Fibroblast of lung (primary cell): ENCODE measurements around the gene ABCB1. TPM values are rescaled to one million over a fixed set of nuclear protein-coding genes. Genes with fewer than 3 reads are reported as not detected.

ENCODE experiments used
- DNase-seq, 2 donors: peaks; one replicate each; pipeline versions ENCODE4 v3.0.0 to v3.0.0-alpha.2; 2010; ENCODE audit warnings: low read depth in 2 of 2
- H2AFZ ChIP-seq: 2 replicates; pipeline ENCODE4 v1.5.1; 2012; ENCODE audit warnings: low read length, control low read depth, inconsistent platforms
- H3K27ac ChIP-seq: 2 replicates; pipeline ENCODE4 v1.5.1; 2011; ENCODE audit warnings: low read length, control low read depth; ENCODE audit not compliant: insufficient read depth
- H3K27me3 ChIP-seq: 2 replicates; pipeline ENCODE4 v1.5.1; 2011; ENCODE audit warnings: mild to moderate bottlenecking, low read length; ENCODE audit not compliant: control insufficient read depth, insufficient read depth
- H3K36me3 ChIP-seq: 2 replicates; pipeline ENCODE4 v1.5.1; 2011; ENCODE audit warnings: low read length; ENCODE audit not compliant: control insufficient read depth, insufficient read depth
- H3K4me1 ChIP-seq: 2 replicates; pipeline ENCODE4 v1.5.1; 2011; ENCODE audit warnings: low read length; ENCODE audit not compliant: control insufficient read depth, insufficient read depth; ENCODE audit errors: extremely low read depth
- H3K4me2 ChIP-seq: 2 replicates; pipeline ENCODE4 v1.5.1; 2011; ENCODE audit warnings: low read length, control low read depth; ENCODE audit not compliant: insufficient read depth; ENCODE audit errors: extremely low read depth
- H3K4me3 ChIP-seq, 4 experiments: fragments of 200-600 bp in 1 of 4; sonication (generic) in 1 of 4; replicated peaks in 1 of 4; 2 replicates each; pipeline ENCODE4 v1.5.1; 2011 to 2016; ENCODE audit warnings: low read length in 4 of 4, low read depth in 3 of 4, mild to moderate bottlenecking in 3 of 4, control low read depth in 2 of 4, inconsistent platforms in 1 of 4, mixed read lengths in 1 of 4; ENCODE audit not compliant: insufficient read depth in 1 of 4; ENCODE audit errors: control extremely low read depth in 1 of 4
- H3K79me2 ChIP-seq: 2 replicates; pipeline ENCODE4 v1.5.1; 2012; ENCODE audit warnings: mild to moderate bottlenecking, low read length, inconsistent platforms; ENCODE audit not compliant: control insufficient read depth, insufficient read depth
- H3K9ac ChIP-seq: 2 replicates; pipeline ENCODE4 v1.5.1; 2011; ENCODE audit warnings: mild to moderate bottlenecking, low read length, control low read depth; ENCODE audit not compliant: insufficient read depth
- H3K9me3 ChIP-seq: 2 replicates; pipeline ENCODE4 v1.5.1; 2012; ENCODE audit warnings: low read depth, low read length; ENCODE audit not compliant: control insufficient read depth, insufficient read depth
- H4K20me1 ChIP-seq: 2 replicates; pipeline ENCODE4 v1.5.1; 2011; ENCODE audit warnings: low read length; ENCODE audit not compliant: control insufficient read depth, insufficient read depth; ENCODE audit errors: extremely low read depth
- EZH2 ChIP-seq: IDR thresholded peaks from 2 replicates; pipeline ENCODE4 v1.5.1; 2012; ENCODE audit warnings: low read length, control low read depth, mild to moderate bottlenecking; ENCODE audit errors: missing control alignments
- polyA plus RNA-seq, 2 donors: library from polyadenylated mRNA; depleted of rRNA in 1 of 2; stranded (reverse) in 1 of 2; unstranded in 1 of 2; fragments of >200 nt; gene quantifications; 2 replicates each; pipeline ENCODE4 v1.2.1, GENCODE V29; 2011 to 2012; ENCODE audit warnings: missing spikeins in 1 of 2
- total RNA-seq: library from RNA; depleted of rRNA; stranded (reverse); fragments of >200 nt; gene quantifications from 2 replicates; pipeline ENCODE4 v1.2.1, GENCODE V29; 2014
- TF ChIP-seq, protein P1 (sequence below), 2 donors: IDR thresholded peaks in 1 of 2; conservative IDR thresholded peaks in 1 of 2; 1 replicate in 1 of 2; 2 replicates in 1 of 2; pipeline ENCODE4 v1.5.1; 2011 to 2012; ENCODE audit warnings: low read length in 2 of 2, control low read depth in 1 of 2, inconsistent platforms in 1 of 2, low read depth in 1 of 2, mild to moderate bottlenecking in 1 of 2

Gene ABCB1
- total and polyA plus RNA-seq, 2 donors (not counting 1 experiment from before 2014, with no cell fraction given): 1.1 to 4.8 TPM

DNA sequence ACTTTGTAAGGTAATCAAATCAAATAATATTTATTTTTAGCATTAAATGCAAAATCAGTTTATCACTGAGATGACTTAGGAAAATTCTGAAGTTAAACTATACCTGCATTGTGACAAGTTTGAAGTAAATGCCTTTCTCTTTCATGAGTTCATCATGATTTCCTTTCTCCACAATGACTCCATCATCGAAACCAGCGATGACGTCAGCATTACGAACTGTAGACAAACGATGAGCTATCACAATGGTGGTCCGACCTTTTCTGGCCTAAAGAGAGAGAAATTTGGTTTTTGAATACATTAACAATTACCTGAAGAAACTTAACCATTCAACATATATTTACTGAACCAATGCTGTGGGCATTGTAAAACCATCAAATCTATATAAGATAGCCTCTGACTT, 54.9 kb downstream of the ABCB1 start:
- H3K79me2 ChIP-seq: no peaks in the 10 kb centered on the region
- no peaks in the 10 kb centered on the region for H3K9me3 ChIP-seq
- no peak overlapping the region for H2AFZ ChIP-seq
- no peaks in the 10 kb centered on the region for H3K27me3 ChIP-seq
- H3K9ac ChIP-seq: no peak overlapping the region
- H3K4me1 ChIP-seq: no peaks in the 10 kb centered on the region
- TF ChIP-seq, protein P1, sequence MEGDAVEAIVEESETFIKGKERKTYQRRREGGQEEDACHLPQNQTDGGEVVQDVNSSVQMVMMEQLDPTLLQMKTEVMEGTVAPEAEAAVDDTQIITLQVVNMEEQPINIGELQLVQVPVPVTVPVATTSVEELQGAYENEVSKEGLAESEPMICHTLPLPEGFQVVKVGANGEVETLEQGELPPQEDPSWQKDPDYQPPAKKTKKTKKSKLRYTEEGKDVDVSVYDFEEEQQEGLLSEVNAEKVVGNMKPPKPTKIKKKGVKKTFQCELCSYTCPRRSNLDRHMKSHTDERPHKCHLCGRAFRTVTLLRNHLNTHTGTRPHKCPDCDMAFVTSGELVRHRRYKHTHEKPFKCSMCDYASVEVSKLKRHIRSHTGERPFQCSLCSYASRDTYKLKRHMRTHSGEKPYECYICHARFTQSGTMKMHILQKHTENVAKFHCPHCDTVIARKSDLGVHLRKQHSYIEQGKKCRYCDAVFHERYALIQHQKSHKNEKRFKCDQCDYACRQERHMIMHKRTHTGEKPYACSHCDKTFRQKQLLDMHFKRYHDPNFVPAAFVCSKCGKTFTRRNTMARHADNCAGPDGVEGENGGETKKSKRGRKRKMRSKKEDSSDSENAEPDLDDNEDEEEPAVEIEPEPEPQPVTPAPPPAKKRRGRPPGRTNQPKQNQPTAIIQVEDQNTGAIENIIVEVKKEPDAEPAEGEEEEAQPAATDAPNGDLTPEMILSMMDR (conservative IDR thresholded peaks at IDR 0.05 in 1 of 2, IDR thresholded peaks at IDR 0.05 in 1 of 2; ENCODE audit: low read depth in 1 of 2, low read length in 2 of 2): no peak
- no peak for TF ChIP-seq EZH2
- no peaks in the 10 kb centered on the region for H4K20me1 ChIP-seq
- H3K27ac ChIP-seq: no peak overlapping the region
- no peak overlapping the region for H3K4me3 ChIP-seq
- no peaks in the 10 kb centered on the region for H3K36me3 ChIP-seq
- no peak overlapping the region for H3K4me2 ChIP-seq
- DNase-seq: no peak

DNA sequence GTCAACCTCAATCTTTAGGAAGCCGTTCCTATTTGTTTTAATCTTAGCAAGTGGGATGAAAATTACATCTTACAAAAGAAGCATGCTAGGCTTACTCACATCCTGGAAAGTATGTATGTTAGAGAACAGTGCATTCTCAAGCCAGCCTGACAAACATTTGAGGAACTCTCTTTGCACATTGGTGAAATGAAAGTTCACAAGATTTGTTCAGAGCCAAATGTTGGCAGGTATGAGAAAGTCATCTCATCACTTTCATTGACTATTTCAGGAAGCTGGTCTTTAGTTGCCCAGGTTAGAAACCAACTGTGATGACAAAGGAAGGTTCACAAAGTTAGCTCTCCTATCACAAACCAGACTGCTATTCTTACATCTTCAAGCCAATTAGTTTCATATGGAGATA, 57.1 kb downstream of the ABCB1 start:
- Histone ChIP-seq H3K79me2 (no peaks in the 10 kb centered on the region), H3K36me3 (no peaks in the 10 kb centered on the region), H3K9ac (no peak overlapping the region), H3K9me3 (no peaks in the 10 kb centered on the region), H3K4me3 (no peak overlapping the region), H3K27me3 (no peaks in the 10 kb centered on the region), H3K4me1 (no peaks in the 10 kb centered on the region), H4K20me1 (no peaks in the 10 kb centered on the region), H2AFZ (no peak overlapping the region), H3K4me2 (no peak overlapping the region), H3K27ac (no peak overlapping the region)
- DNase-seq: peak in 1 of 2 donors; percentile 11
- TF ChIP-seq EZH2: no peak

DNA sequence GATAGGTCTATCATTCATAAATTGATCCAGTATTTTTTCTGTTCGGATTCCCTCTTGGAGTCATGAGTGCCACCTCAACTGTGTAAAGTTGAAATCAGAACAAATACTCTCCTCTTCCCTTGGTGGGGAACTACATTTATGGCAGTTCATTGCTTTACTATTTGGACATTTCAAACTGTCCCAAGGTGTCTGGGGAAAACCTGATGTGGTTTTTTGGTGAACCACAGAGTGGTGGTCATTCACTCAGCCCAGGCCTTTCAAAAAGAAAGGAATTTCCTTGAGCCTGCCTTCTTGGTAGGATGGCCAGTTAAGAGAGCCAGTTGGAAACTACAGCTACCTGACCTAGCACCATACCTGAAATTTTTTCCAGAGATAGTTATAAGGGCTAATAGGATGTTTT, 59.0 kb downstream of the ABCB1 start:
- H3K9me3 ChIP-seq: no peaks in the 10 kb centered on the region
- no peak for TF ChIP-seq EZH2
- TF ChIP-seq, protein P1 (conservative IDR thresholded peaks at IDR 0.05 in 1 of 2, IDR thresholded peaks at IDR 0.05 in 1 of 2; ENCODE audit: low read depth in 1 of 2, low read length in 2 of 2): no peak
- no peak overlapping the region for H3K4me3 ChIP-seq
- no peak overlapping the region for H3K9ac ChIP-seq
- DNase-seq: peak in 1 of 2 donors; percentile 7
- no peaks in the 10 kb centered on the region for H4K20me1 ChIP-seq
- H3K79me2 ChIP-seq: no peaks in the 10 kb centered on the region
- no peaks in the 10 kb centered on the region for H3K4me1 ChIP-seq
- no peak overlapping the region for H3K27ac ChIP-seq
- H3K27me3 ChIP-seq: no peaks in the 10 kb centered on the region
- no peak overlapping the region for H2AFZ ChIP-seq
- no peaks in the 10 kb centered on the region for H3K36me3 ChIP-seq
- no peak overlapping the region for H3K4me2 ChIP-seq
